ENCODE results near the gene RAB3IL1.

Gene RAB3IL1

GRCh38 chr11:61907871-61908729, 9.3 kb downstream of the RAB3IL1 start:
- H3K4me1 ChIP-seq, result peaks cover 0 to 11% (median 0%) of the 10 kb centered on the region in 4 donors
- no peak for DNase-seq
- H3K27ac ChIP-seq, result no peak overlapping the region
- intact Hi-C loops (cut with DNase I; ENCODE audit: low total_unique reads), result no loop called here
- H3K4me3 ChIP-seq, result no peak overlapping the region
- TF ChIP-seq CTCF (IDR thresholded peaks at IDR 0.05), result no peak
- peaks cover 0 to 40% (median 40%) of the 10 kb centered on the region in 3 donors for H3K36me3 ChIP-seq
- H3K9me3 ChIP-seq, result no peaks in the 10 kb centered on the region
- H3K27me3 ChIP-seq, result no peaks in the 10 kb centered on the region

- Histone ChIP-seq H3K27me3 (no peaks in the 10 kb centered on the region), H3K9me3 (no peaks in the 10 kb centered on the region), H3K4me3 (no peak overlapping the region), H3K36me3 (peaks cover 0 to 44% (median 40%) of the 10 kb centered on the region in 3 donors), H3K27ac (no peak overlapping the region), H3K4me1 (peaks cover 0 to 11% (median 0%) of the 10 kb centered on the region in 4 donors)
- TF ChIP-seq CTCF (IDR thresholded peaks at IDR 0.05), result no peak
- no peak for DNase-seq
- intact Hi-C loops (cut with DNase I; ENCODE audit: low total_unique reads), result no loop called here
These were observed 10.1 kb downstream of the RAB3IL1 start for GRCh38 chr11:61907282-61907681.

- no peak for DNase-seq
- peaks cover 0 to 4% (median 0%) of the 10 kb centered on the region in 4 donors for H3K4me1 ChIP-seq
- no peak overlapping the region for H3K4me3 ChIP-seq
- H3K27me3 ChIP-seq, result no peaks in the 10 kb centered on the region
- peaks cover 0 to 49% (median 41%) of the 10 kb centered on the region in 3 donors for H3K36me3 ChIP-seq
- H3K27ac ChIP-seq, result no peak overlapping the region
- intact Hi-C loops (cut with DNase I; ENCODE audit: low total_unique reads), result no loop called here
- TF ChIP-seq CTCF (IDR thresholded peaks at IDR 0.05), result no peak
- H3K9me3 ChIP-seq, result no peaks in the 10 kb centered on the region
These were observed 10.8 kb downstream of the RAB3IL1 start for GRCh38 chr11:61906522-61906909.

- no peak for DNase-seq
These were observed 11.4 kb downstream of the RAB3IL1 start for GRCh38 chr11:61905801-61906521.

More at GRCh38 chr11:61905801-61906521, 11.4 kb downstream of the RAB3IL1 start:
- Histone ChIP-seq H3K27ac (no peak overlapping the region), H3K27me3 (no peaks in the 10 kb centered on the region), H3K4me3 (no peak overlapping the region), H3K9me3 (no peaks in the 10 kb centered on the region), H3K36me3 (peaks cover 0 to 54% (median 46%) of the 10 kb centered on the region in 3 donors), H3K4me1 (peaks cover 0 to 4% (median 0%) of the 10 kb centered on the region in 4 donors)
- no peak for TF ChIP-seq CTCF (IDR thresholded peaks at IDR 0.05)
- intact Hi-C loops (cut with DNase I; ENCODE audit: low total_unique reads), result no loop called here
